ENCODE measurements around the gene TAF15.

TAF15 gene

DNA sequence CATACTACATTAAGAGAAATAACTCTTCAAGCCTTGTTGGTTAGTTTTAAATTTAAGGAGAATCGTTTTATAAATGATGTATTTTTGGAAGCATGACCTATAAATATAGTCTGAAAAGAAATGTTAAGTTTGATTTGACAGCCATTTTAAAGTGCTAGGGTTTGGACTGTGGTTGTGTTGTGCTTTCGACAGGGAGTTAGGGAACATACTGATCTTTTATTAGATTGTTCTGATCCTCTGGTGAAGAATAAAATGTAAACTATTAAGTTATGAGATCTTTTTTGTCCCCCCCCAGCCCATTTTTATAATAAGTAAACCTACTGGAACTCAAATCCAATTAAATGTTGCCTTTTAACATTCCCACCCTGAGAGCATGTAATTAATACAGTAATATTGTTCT, 12.0 kb downstream of the TAF15 start:
- FAIRE-seq = no peak

DNA sequence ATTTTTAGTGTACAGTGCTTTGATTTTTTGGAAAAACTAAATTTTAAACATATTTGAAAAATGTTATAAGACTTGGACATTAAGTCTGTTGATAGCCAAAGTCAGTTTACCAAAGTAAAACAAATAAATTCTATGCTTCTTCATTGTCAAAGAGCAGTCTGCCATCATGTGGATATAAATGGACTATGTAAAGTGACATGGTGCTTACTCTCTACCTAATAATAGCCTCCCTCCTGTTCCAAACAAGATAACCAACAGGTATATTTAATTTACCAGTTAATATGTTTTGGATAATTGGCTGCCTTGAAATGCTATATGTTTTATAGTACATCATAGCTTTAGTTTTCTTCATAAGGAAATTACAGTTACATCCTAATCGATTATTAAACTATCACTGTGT, 15.9 kb downstream of the TAF15 start:
- no peak for FAIRE-seq

DNA sequence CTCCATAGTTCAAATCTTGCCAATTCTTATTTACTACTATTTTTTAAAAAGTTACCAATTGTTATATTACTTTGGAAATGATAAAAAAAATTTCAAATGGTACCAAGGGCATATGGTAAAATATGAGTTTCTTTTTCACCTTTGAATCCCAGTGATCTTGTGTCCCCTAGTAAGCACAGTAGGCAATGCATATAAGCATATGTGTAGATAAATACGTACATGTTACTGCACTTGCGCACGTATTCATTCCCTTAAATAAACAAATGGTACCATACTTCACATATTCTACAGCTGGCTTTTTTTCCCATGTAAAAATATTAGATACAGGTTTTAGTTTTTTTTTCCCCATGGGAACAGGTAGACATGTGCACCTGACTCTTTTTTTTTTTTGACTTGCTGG, 31.8 kb downstream of the TAF15 start:
- no peak for FAIRE-seq

DNA sequence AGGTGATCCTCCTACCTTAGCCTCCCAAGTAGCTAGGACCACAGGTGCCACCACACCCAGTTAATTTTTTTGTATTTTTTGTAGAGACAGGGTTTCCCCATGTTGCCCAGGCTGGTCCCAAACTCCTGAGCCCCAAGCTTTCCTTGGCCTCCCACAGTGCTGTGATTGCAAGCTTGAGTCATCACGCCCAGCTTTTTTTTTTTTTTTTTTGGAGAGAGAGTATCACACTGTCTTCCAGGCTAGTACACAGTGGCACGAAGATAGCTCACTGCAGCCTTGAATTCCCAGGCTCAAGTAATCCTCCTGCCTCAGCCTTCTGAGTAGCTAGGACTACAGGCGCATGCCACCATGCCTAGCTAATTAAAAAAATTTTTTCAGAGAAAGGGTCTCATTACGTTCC, 32.2 kb downstream of the TAF15 start:
- FAIRE-seq = no peak

DNA sequence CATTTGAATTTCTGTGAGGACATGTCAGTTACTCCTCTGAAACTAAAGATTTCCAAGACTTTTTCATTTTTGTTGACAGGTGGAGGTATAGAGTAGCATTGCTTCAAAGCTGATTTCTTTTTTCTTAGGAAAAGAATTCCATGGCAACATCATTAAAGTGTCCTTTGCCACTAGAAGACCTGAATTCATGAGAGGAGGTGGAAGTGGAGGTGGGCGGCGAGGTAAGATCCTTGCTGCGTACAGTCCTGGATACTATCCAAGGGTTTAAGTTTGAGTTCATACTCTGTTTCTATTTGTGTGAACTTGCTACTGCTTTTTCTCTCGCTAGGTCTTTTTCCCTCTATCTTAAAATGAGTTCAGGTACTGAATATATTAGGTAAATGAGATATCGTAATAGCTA, 33.0 kb downstream of the TAF15 start:
- FAIRE-seq = no peak

DNA sequence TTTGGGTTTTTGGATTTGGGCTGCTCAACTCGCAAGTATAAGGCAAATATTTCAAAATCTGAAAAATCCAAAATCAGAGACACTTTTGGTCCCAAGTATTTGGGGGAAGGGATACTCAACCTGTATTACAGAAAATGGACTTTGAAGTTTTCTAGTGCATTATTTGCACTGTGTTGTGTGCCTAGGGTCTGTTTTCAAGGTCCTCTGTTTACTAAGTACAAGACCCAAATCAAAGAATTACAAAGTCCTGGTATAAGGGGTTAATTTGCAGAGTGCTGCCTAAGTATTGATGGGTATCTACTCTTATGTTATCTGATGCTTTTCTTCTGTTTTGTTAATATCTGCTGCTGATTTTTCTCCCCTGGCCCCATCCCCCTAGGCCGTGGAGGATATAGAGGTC, 34.4 kb downstream of the TAF15 start:
- no peak for FAIRE-seq

DNA sequence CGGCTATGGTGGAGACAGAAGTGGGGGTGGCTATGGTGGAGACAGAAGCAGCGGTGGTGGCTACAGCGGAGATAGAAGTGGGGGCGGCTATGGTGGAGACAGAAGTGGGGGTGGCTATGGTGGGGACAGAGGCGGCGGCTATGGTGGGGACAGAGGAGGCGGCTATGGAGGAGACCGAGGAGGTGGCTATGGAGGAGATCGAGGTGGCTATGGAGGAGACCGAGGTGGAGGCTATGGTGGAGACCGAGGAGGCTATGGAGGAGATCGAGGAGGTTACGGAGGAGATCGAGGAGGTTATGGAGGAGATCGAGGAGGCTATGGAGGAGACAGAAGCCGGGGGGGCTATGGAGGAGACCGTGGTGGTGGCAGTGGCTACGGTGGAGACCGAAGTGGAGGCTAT, 35.3 kb downstream of the TAF15 start:
- FAIRE-seq = no peak

DNA sequence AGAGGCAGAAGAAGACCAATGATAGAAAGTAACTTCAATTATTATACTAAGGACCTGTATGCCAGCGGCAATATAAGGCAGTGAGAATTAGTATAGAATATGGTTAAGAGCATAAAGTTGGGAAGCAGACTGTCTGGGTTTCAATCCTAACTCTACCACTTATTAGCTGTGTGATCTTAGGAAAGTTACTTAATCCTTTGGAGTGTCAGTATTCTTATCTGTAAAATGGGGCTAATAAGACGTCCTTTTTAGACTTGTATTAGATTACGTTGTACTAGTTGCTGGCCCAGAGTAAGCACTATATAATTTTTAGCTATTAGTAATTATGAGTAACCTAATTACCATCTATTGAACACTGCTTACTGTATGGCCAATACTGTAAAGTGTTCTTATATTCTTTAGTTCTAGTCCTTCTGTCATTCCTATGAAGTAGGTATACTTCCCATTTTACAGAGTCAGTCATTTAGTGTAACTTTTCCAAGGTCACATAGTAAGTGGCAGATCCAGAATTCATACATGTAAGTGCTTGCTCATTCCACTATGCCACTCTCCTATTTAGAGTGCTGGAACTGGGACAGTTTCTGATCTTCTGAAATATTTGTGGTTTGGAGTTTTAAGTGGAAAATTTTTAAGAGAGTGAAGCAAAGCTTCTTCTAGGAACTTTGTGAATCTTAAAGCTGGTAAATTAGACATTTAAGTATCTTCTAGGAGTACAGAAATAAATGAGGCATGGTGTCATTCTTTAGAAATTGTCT, 36.9 kb downstream of the TAF15 start:
- no peak for FAIRE-seq

DNA sequence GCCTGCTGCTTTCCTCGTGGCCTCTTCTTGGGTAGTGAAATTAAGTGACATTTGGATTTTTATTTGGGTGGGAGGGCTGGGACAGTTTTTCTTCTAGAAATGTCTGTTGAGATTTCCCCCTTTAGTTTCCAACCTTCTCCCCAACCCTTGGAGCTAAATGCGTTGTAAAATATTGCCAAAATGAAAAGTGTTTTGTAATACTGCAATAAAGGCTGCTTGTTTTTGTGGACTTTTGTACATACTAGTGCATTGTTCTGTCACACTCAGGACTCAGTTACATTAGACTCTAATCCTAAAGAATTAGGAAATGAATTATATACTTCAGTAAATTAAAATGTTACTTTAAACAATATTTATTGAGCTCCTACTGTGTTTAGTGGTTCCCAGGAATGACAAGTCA, 37.7 kb downstream of the TAF15 start:
- no peak for FAIRE-seq

DNA sequence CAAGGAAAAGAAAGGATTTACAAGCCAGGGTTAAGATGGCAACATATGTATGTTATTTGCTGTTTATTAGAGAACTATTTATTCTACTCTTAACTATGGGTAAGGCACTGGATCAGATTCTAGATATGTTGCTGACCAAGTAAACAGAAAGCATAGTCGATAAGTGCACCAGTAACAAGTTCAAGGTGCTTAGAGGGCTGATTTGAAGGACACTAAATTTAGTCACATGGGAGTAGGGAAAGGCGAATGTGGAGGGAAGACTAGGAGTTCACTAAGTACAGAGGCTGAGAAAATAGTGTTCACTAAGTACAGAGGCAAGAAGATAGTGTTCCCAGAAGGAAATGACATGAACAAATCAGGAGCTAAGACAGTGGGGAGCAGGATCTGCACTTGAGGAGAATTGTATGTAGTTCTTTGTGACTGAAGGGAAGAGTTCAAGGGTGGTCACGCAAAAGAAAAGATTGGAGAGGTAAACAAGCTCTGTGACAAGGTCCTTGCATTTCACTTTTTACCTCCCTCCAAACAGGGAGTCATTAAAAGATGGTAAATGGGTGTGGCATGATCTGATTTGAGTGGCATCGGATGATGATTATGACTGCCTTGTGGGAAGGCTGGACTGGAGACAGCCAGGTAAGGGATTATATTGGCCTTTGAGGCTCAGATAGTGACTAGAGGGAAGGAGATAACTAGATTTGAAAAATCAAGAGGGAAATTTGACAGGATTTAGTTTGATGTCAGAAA, 38.5 kb downstream of the TAF15 start:
- no peak for FAIRE-seq

DNA sequence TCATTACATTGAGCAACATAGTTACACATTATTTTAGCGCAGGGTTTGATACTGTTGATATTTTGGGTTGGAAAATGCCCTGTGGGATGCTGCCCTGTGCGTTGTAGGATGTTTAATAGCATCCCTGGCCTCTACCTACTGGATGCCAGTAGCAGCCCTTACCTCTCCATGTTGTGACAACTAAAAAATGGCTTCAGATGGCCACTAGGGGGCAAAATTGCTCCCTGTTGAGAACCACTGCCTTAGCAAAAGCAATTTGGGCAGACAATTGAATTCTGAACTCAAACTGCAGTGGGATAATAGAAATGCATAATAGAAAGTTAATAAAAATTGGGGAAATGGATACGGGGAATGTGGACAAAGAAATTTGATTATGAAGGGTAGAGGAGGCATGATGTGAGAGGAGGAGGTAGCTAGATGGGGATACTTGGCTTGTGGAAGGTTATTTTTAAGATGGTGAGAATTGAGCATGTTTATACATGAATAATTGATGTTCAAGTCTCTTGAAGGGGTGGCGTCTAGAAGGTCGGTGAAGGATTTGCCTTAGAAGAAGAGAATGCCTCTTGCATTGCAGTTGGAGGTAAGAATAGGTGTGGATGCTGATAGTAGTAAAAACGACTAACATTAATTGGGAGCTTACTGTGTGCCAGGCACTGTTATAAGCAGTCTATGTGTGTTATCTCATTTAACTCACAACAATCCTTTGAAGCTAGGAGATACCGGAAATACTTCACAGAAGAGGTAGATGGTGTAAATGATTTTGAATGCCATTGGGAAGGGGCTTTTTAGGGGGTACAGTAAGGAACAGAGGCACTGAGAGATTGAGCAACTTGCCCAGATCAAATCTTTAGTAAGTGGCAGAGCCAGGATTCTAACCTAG, 40.4 kb downstream of the TAF15 start:
- FAIRE-seq = no peak

DNA sequence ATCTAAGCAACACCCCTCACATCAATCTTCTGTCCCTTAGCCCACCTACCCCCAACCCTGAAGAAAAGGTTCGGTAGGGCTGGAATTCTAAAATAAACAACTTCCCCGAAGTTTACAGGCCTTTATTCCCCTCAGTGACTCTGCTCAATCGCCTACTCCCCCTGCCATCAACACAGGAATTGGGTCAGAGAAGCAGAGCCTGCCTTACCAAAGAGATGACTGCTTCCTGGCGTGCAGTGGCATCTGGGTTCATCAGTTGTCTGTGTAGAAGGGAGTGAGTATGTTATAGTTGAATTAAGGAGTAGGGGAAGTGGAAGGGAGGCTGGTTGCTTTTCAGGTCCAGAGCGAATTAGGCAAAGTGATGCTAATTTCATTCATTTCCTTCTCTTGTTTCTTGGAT, 46.7 kb downstream of the TAF15 start:
- FAIRE-seq = no peak

DNA sequence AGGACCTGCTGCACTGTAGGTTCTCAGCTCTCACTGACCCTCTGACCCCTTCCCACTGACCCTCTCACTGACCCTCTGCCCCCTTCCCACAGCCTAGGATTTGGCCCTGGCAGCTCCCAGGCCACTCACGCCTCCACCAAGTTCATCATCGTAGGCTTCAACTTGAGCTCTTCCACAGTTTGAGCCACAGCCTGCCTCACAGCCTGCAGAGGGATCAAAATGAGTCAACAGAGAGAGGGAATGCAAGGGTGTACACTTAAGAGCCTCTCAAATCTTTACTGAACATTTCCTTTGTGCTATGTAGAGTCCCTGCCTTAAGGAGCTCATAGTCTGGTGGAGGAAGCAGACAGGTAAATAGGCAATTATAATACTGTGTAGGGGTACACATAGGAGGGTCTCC, 47.3 kb downstream of the TAF15 start:
- no peak for FAIRE-seq

DNA sequence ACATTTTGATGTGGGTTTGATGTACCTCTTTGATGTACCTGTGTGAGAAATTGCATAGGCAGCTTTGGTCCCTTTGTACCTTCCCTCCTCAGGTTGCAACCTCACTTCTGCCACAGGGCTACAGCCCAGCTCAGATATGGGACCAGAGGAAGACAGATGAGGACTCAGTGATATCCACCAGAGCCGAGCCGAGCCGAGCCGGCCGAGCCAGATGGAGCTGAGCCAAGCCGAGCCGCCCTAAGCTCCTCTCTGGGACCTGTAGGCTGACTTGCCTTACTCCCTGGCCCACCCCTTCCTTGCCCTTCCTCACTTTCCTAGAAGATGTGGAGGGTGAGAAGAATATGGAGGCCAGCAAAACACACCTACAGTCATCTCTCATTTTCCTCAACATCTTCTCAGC, 55.6 kb downstream of the TAF15 start:
- no peak for FAIRE-seq

DNA sequence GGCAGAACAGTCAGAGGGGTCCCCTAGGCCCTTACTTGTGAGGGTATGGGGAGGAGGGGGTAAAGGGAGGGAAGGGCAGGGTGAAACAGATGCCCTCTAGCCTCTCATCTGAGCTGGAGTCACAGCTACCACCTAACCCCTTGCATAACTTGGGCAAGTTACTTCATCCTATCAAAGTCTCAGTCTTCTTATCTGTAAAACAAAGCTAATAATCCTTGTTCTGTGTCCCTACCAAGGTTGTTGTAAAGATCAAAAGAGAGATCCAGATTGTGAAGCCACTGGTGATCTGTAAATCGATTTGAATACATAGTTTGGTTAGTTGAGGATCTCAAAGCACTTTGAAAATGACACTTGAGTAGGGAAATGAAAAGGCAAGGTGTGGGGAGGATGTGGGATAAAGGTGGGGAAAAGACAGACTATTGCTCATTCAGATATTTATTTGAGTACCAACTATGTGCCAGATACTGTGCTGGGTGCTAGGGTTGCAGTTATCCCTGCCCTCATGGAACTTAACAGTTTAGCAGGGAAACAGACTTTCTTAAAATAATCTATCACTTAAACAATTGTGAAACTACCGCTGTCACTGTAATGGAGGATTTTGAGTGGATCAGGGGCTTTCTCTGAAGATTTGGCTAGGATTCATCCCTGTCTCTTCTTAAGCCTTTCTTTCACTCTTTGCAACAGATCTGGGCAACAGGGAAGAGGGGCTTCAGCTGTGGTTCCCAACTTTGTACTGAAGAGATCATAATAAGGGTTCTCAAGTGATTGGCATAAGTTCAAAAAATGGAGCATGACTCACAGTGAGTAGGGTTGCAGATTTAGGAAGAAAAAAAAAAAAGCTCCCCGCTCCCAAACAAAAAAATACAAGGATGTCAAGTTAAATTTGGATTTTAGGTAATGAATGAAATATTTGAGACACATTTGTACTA, 56.4 kb downstream of the TAF15 start:
- FAIRE-seq = no peak

DNA sequence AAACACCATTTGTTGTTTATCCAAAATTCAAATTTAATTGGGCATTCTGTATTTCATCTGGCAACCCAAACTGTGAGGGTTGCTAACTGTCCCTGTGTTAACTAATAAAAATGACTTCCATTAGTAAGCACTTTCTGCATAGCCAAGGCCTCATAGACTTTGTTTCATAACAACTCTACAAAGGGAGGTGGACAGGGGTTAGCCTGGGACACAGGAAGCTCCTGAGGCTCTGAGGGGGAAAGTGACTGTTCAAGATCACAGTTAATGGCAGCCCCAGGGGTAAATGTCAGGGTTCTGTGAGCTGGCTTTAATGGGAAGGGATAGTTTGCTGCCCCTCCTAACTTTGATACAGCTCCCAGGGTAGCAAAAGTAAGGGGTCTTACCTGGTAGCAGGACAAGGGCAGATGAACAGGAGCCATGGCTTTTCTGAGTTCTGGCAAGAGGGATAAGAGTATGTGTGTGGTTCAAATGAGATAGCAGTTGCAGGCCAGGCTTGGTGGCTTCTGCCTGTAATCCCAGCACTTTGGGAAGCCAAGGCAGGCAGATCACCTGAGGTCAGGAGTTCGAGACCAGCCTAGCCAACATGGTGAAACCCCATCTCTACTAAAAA, 57.2 kb downstream of the TAF15 start:
- no peak for FAIRE-seq

DNA sequence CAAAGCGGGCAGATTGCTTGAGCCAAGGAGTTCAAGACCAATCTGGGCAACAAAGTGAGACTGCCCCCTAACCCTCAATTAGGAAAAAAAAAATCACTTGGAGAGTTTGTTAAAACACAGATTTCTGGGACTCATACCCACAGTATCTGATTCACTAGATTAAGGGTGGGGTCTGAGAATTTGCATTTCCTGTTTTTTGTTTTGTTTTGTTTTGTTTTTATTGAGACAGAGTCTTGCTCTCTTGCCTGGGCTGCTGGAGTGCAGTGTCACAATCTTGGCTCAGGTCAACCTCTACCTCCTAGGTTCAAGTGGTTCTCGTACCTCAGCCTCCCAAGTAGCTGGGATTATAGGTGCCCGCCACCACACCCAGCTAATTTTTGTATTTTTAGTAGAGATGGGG, 58.3 kb downstream of the TAF15 start:
- no peak for FAIRE-seq

DNA sequence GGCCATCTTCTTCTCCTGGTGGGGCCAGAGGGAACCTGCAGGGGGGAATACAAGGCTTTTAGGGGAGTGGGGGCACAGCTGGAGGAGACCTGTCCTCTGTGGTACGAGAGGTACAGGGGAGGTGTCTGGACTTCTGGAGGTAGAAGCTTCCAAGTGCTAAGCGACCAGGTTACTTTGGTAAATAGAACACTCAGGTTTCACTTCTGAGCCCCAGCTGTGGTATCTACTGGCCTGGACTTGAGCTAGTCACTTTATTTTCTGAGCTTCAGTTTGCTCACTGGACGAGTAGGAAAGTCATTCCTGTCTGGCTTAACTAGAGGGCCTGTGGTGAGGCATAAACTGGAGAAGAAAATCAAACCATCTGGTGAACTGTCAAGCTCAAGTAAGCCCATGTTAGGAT, 59.5 kb downstream of the TAF15 start, which contains the start of gene HEATR9:
Gene HEATR9, minus strand, starts transcription at position 155 of the 400 bp plus-strand sequence. Its CDS starts 149 bp downstream, at position 6.
- no peak for FAIRE-seq

DNA sequence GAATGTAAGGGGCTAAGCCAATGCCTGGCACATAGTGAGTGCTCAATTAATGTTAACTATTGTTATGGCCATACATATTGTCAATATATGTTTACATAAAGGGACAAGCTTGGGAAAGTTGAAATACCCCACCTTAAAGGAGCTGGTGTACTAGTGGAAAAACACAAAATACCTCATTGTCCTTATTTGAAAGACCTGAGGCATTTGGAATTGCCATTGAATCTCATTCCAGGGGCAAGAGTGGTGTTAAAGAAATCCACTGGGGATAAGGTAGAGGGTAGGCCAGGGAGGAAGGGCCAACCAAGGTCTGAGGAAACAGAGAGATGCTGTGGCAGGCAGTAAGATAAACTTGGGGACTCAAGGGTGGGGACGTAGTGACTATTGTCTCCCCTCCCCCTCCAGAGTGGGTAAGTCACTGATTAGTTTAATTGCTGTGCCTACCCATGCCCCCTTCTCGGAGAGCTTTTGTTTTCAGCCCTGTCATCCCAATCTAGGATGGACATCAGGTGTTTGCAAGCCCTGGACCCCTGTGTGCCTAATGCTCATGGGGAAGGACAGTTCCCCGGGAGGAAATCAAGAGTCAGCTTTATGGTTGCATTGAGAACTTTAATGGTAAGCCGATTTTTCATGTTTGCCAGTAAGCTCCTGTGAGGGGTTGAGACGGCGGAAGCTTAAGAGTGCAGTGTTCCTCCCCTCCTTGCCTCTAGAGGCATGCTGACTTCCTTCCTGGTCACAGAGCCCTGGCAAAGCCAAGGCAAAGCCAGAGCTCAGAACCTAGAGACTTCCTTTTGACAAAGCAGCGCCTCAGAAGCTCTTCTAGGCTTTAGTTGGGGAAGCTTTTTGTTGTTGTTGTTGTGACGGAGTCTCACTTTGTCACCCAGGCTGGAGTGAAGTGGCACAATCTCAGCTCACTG, 61.9 kb downstream of the TAF15 start:
- no peak for FAIRE-seq

DNA sequence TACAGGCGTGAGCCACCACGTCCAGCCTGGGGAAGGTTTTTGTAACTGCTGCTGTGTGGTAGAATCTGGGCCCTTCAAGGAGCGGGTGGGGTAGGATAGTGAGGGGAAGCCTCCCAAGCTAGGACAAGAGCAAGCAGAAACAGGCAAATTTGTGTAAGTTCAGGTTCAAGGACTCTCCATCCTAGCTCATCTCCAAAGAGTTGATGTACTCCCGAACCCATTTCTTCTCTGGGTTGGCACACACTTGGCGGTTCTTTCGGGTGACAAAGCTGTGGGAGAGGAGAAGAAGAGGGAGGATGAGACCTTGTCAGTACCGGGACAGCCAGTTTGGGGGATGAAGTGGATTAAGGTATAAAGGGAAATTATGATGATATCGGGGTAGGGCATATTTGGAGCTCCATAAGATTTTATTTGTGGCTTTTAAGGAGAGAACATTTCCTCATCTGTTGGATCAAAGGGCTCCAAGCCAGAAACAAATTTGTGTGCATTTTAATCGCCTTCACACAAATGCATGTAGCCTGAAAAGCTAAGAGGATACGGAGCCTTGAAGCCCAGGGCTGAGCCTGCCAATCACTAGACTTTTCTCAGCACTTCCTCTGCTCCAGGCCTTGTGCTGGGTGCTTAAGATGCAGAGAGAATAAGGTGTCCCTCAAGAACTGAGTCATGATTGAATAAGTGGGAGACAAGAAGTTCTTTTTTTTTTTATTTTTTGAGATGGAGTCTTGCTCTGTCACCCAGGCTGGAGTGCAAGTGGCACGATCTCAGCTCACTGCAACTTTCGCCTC, 63.1 kb downstream of the TAF15 start:
- no peak for FAIRE-seq
